GM12878 (cell line): ENCODE measurements around the gene AOAH. TPM values are rescaled to one million over a fixed set of nuclear protein-coding genes. Genes with fewer than 3 reads are reported as not detected.

ENCODE experiments used
- ATAC-seq: fragments of 200-7000 bp; cut with Tn5 transposase; 3 replicates; pipeline ENCODE4 v1.9.1; 2020; ENCODE audit warnings: mild to moderate bottlenecking, moderate library complexity
- BruUV-seq: library from RNA; stranded (reverse); fragments of 400-500 nt; replicated peaks from 2 replicates; lab custom pipeline; 2021; lab: Mats Ljungman, UMichigan
- CTCF ChIA-PET: fragments of 300-600 bp; sonication (Branson Sonifier 250); formaldehyde crosslinking; extraction: SDS; loops from one replicate; lab custom pipeline; 2021; ENCODE audit warnings: inconsistent platforms; lab: Yijun Ruan, JAX
- POLR2A ChIA-PET: fragments of 350-600 bp; formaldehyde crosslinking; extraction: SDS; loops from one replicate; lab custom pipeline; 2021; ENCODE audit warnings: inconsistent platforms; lab: Charles Lee
- RAD21 ChIA-PET: fragments of 300-600 bp; sonication (Branson Sonifier 250); formaldehyde crosslinking; loops from one replicate; lab custom pipeline; 2023; ENCODE audit warnings: antibody characterized with exemption; ENCODE audit not compliant: unreplicated experiment; lab: Charles Lee
- SMC1A ChIA-PET: fragments of 300-600 bp; sonication (Branson Sonifier 250); formaldehyde crosslinking; loops from one replicate; lab custom pipeline; 2023; ENCODE audit not compliant: unreplicated experiment, uncharacterized antibody; lab: Charles Lee
- DNase-seq: peaks from one replicate; pipeline ENCODE4 v3.0.0-alpha.2; 2011; ENCODE audit warnings: low read depth, low spot score
- FAIRE-seq: peaks from 3 replicates; lab custom pipeline; 2011; peaks lifted over from hg19 to GRCh38; lab: Jason Lieb, UNC
- H2AFZ ChIP-seq: 2 replicates; pipeline ENCODE4 v1.6.0; 2011; ENCODE audit warnings: low read depth, low read length, control low read depth; ENCODE audit not compliant: control insufficient read depth
- H3K27ac ChIP-seq: 2 replicates; pipeline ENCODE4 v1.5.1; 2011; ENCODE audit warnings: control low read depth; ENCODE audit not compliant: control insufficient read depth, insufficient read depth
- H3K27me3 ChIP-seq, 2 experiments: replicated peaks in 1 of 2; 2 replicates each; pipeline versions ENCODE4 v1.6.0 to v1.6.1; 2011; ENCODE audit warnings: low read length in 1 of 2; ENCODE audit not compliant: control insufficient read depth in 2 of 2, insufficient read depth in 2 of 2
- H3K36me3 ChIP-seq, 2 experiments: 2 replicates each; pipeline ENCODE4 v1.5.1; 2011; ENCODE audit warnings: low read length in 1 of 2; ENCODE audit not compliant: control insufficient read depth in 2 of 2, insufficient read depth in 2 of 2
- H3K4me1 ChIP-seq: 2 replicates; pipeline ENCODE4 v1.6.1; 2011; ENCODE audit warnings: mild to moderate bottlenecking, low read length, moderate library complexity, mixed read lengths; ENCODE audit not compliant: control insufficient read depth, insufficient read depth
- H3K4me2 ChIP-seq: 2 replicates; pipeline ENCODE4 v1.6.0; 2011; ENCODE audit warnings: control low read depth; ENCODE audit not compliant: control insufficient read depth, insufficient read depth
- H3K4me3 ChIP-seq: fragments of 200-600 bp; sonication (generic); 2 replicates; pipeline ENCODE4 v1.5.1; 2016
- H3K79me2 ChIP-seq: 2 replicates; pipeline ENCODE4 v1.6.0; 2011; ENCODE audit warnings: low read length; ENCODE audit not compliant: control insufficient read depth, insufficient read depth
- H3K9ac ChIP-seq: 2 replicates; pipeline ENCODE4 v1.8.0; 2011; ENCODE audit warnings: low read length, control low read depth, mixed read lengths; ENCODE audit not compliant: control insufficient read depth, insufficient read depth
- H3K9me3 ChIP-seq: replicated peaks from 3 replicates; pipeline ENCODE4 v1.5.1; 2011; ENCODE audit warnings: mild to moderate bottlenecking, low read length; ENCODE audit not compliant: control insufficient read depth, insufficient read depth
- H4K20me1 ChIP-seq: 2 replicates; pipeline ENCODE4 v1.6.0; 2011; ENCODE audit not compliant: control insufficient read depth, insufficient read depth
- ATF7 ChIP-seq: fragments of 450-650 bp; IDR thresholded peaks from 2 replicates; pipeline ENCODE4 v1.6.1; 2016; ENCODE audit warnings: low read depth, mild to moderate bottlenecking
- BRCA1 ChIP-seq: IDR thresholded peaks from 2 replicates; pipeline ENCODE4 v1.6.1; 2011; ENCODE audit warnings: low read depth, low read length, improper control_type of control experiment
- CBFB ChIP-seq: IDR thresholded peaks from 2 replicates; pipeline ENCODE4 v1.6.1; 2016; ENCODE audit warnings: antibody characterized with exemption, low read depth
- CBX3 ChIP-seq: fragments of 200-600 bp; sonication (generic); IDR thresholded peaks from 2 replicates; pipeline ENCODE4 v1.6.1; 2016; ENCODE audit warnings: low read depth, borderline replicate concordance
- CEBPB ChIP-seq, 2 experiments: fragments of 150-350 bp in 1 of 2; IDR thresholded peaks; 2 replicates each; pipeline ENCODE4 v1.6.1; 2012 to 2014; ENCODE audit warnings: low read depth in 2 of 2, low read length in 2 of 2, borderline replicate concordance in 1 of 2, inconsistent platforms in 1 of 2
- DPF2 ChIP-seq: fragments of 450-650 bp; IDR thresholded peaks from 2 replicates; pipeline ENCODE4 v1.6.1; 2017; ENCODE audit warnings: mild to moderate bottlenecking
- E4F1 ChIP-seq: fragments of 450-650 bp; IDR thresholded peaks from 2 replicates; pipeline ENCODE4 v1.6.1; 2018; ENCODE audit warnings: borderline replicate concordance, mild to moderate bottlenecking; ENCODE audit not compliant: partially characterized antibody
- KAT2A ChIP-seq: conservative IDR thresholded peaks from 2 replicates; pipeline ENCODE4 v1.6.1; 2011; ENCODE audit warnings: low read depth, low read length; ENCODE audit not compliant: control insufficient read depth
- KLF5 ChIP-seq: fragments of 450-650 bp; IDR thresholded peaks from 2 replicates; pipeline ENCODE4 v1.6.1; 2014; ENCODE audit warnings: mild to moderate bottlenecking; ENCODE audit not compliant: partially characterized antibody
- LARP7 ChIP-seq: fragments of 450-650 bp; IDR thresholded peaks from 2 replicates; pipeline ENCODE4 v1.6.1; 2017; ENCODE audit warnings: mild to moderate bottlenecking
- NKRF ChIP-seq: fragments of 450-650 bp; conservative IDR thresholded peaks from 2 replicates; pipeline ENCODE4 v1.6.1; 2017; ENCODE audit warnings: mild to moderate bottlenecking, moderate library complexity
- PAX5 ChIP-seq: IDR thresholded peaks from 2 replicates; pipeline ENCODE4 v1.6.1; 2011; ENCODE audit warnings: low read depth, low read length, borderline replicate concordance
- POLR2A ChIP-seq: IDR thresholded peaks from 2 replicates; pipeline ENCODE4 v1.6.1; 2011; ENCODE audit warnings: low read depth, mild to moderate bottlenecking, low read length
- POU2F2 ChIP-seq: IDR thresholded peaks from 3 replicates; pipeline ENCODE4 v1.6.1; 2011; ENCODE audit warnings: low read depth, mild to moderate bottlenecking, low read length, borderline replicate concordance
- RB1 ChIP-seq: fragments of 450-650 bp; formaldehyde crosslinking; IDR thresholded peaks from 2 replicates; pipeline ENCODE4 v1.6.1; 2017; ENCODE audit warnings: mild to moderate bottlenecking, borderline replicate concordance
- RFX5 ChIP-seq: IDR thresholded peaks from 2 replicates; pipeline ENCODE4 v1.6.1; 2011; ENCODE audit warnings: low read depth, low read length, improper control_type of control experiment
- SMARCA5 ChIP-seq: fragments of 450-650 bp; IDR thresholded peaks from 2 replicates; pipeline ENCODE4 v1.6.1; 2017; ENCODE audit warnings: mild to moderate bottlenecking
- SPI1 ChIP-seq: IDR thresholded peaks from 2 replicates; pipeline ENCODE4 v1.6.1; 2011; ENCODE audit warnings: low read depth, mild to moderate bottlenecking, low read length, moderate library complexity, borderline replicate concordance; ENCODE audit not compliant: insufficient read depth
- SUPT20H ChIP-seq: IDR thresholded peaks from 2 replicates; pipeline ENCODE4 v1.6.1; 2011; ENCODE audit warnings: low read depth, mild to moderate bottlenecking, low read length, moderate library complexity, borderline replicate concordance; ENCODE audit not compliant: control insufficient read depth
- TCF3 ChIP-seq: IDR thresholded peaks from 2 replicates; pipeline ENCODE4 v1.6.1; 2012; ENCODE audit warnings: low read depth, mild to moderate bottlenecking, low read length, borderline replicate concordance; ENCODE audit not compliant: insufficient read depth
- YBX1 ChIP-seq: fragments of 450-650 bp; IDR thresholded peaks from 2 replicates; pipeline ENCODE4 v1.6.1; 2016; ENCODE audit warnings: antibody characterized with exemption
- ZNF274 ChIP-seq: IDR thresholded peaks from one replicate; pipeline ENCODE4 v1.8.0; 2011; ENCODE audit not compliant: insufficient read length, insufficient read depth
- ZZZ3 ChIP-seq: IDR thresholded peaks from 2 replicates; pipeline ENCODE4 v1.6.1; 2011; ENCODE audit warnings: low read depth; ENCODE audit not compliant: control insufficient read depth, insufficient read length
- WGBS: methylation state at CpG from one replicate; pipeline ENCODE4 v1.1.6; 2016; ENCODE audit warnings: low lambda C conversion rate; ENCODE audit not compliant: insufficient replicate concordance, insufficient coverage; ENCODE audit errors: missing lambda C conversion rate; 5-methylcytosine and 5-hydroxymethylcytosine counted together
- in situ Hi-C: fragments of 300-500 bp; cut with MboI; formaldehyde crosslinking; loops from 9 replicates; pipeline ENCODE4 v1.14.3; 2018; ENCODE audit warnings: mixed read lengths
- intact Hi-C: fragments of 100-400 bp; cut with micrococcal nuclease; formaldehyde crosslinking; loops from one replicate; pipeline ENCODE4 v1.14.2; 2022; ENCODE audit not compliant: unreplicated experiment
- polyA plus RNA-seq, 11 experiments: library from polyadenylated mRNA; depleted of rRNA in 4 of 11; unstranded in 6 of 11; stranded (reverse) in 5 of 11; fragments of >200 nt; fragmentation: Nextera tagmentation in 4 of 11; fragmentation: Illumina TruSeq in 1 of 11; extraction: Ambion mirVana in 4 of 11; extraction: Trizol in 1 of 11; gene quantifications; 1 replicate in 1 of 11; 2 replicates in 10 of 11; pipeline versions ENCODE4 v1.2.1 to v1.2.3, GENCODE V29; 2011 to 2016; ENCODE audit warnings: inconsistent platforms in 2 of 11, missing spikeins in 2 of 11, low read depth in 1 of 11
- total RNA-seq, 4 experiments: library from RNA; depleted of rRNA in 3 of 4; stranded (reverse); fragments of >200 nt in 3 of 4; fragmentation: Illumina TruSeq in 1 of 4; extraction: Trizol in 1 of 4; gene quantifications; 2 replicates each; pipeline versions ENCODE4 v1.2.1 to v1.2.3, GENCODE V29; 2013 to 2021

AOAH gene
- total and polyA plus RNA-seq, 10 of the 15 experiments (the other 5 are each of a cell fraction or from before 2014, with no cell fraction given): 0.32 to 2.8 (median 1.4) TPM

- TF ChIP-seq ZNF274: no peak
- TF ChIP-seq DPF2: no peak
- no peak for TF ChIP-seq KAT2A
- no peak for TF ChIP-seq PAX5
- TF ChIP-seq LARP7: no peak
These were observed 96.5 kb downstream of the AOAH start (continued) for GRCh38 chr7:36627836-36628235.

- H3K79me2 ChIP-seq: no peaks in the 10 kb centered on the region
- ChIA-PET CTCF (no interaction called here), POLR2A (no interaction called here), SMC1A (no interaction called here), RAD21 (no interaction called here)
- no peak overlapping the region for H2AFZ ChIP-seq
- no peaks in the 10 kb centered on the region for H3K4me1 ChIP-seq
- no peak overlapping the region for H3K4me2 ChIP-seq
- no peak for FAIRE-seq
- no peak for ATAC-seq
- intact Hi-C loops: no loop called here
- peaks cover 0 to 1% of the 10 kb centered on the region in 2 experiments; a peak in 1 of 4 replicates for H3K27me3 ChIP-seq
- no peaks in the 10 kb centered on the region for H4K20me1 ChIP-seq
- no TSS peak for BruUV-seq
- H3K9me3 ChIP-seq: no peaks in the 10 kb centered on the region
- H3K9ac ChIP-seq: no peak overlapping the region
- no peak overlapping the region for H3K4me3 ChIP-seq
- no peaks in the 10 kb centered on the region for H3K36me3 ChIP-seq
- 43% methylated on average over 2 of the region's 2 CpGs for WGBS
- DNase-seq: no peak
- in situ Hi-C loops: no loop called here
- H3K27ac ChIP-seq: no peak overlapping the region
- no peak for TF ChIP-seq POU2F2
- TF ChIP-seq NKRF: no peak
- TF ChIP-seq ATF7: no peak
- no peak for TF ChIP-seq ZZZ3
- TF ChIP-seq RFX5: no peak
- TF ChIP-seq POLR2A: no peak
- TF ChIP-seq KLF5: no peak
- no peak for TF ChIP-seq TCF3
- no peak for TF ChIP-seq RB1
- TF ChIP-seq CEBPB (IDR thresholded peaks at IDR 0.05; ENCODE audit: borderline replicate concordance in 1 of 2, low read depth in 2 of 2, low read length in 2 of 2): no peak
- TF ChIP-seq CBFB: no peak
- TF ChIP-seq CBX3: no peak
- no peak for TF ChIP-seq E4F1
- TF ChIP-seq SMARCA5: no peak
- no peak for TF ChIP-seq BRCA1
- TF ChIP-seq YBX1: no peak
- TF ChIP-seq KAT2A: no peak
- no peak for TF ChIP-seq SPI1
- no peak for TF ChIP-seq SUPT20H
These were observed 98.2 kb downstream of the AOAH start for GRCh38 chr7:36626111-36626510.
